CD4-positive, alpha-beta T cell treated with Interferon alpha-2 for 1 hour (primary cell): Measurements from ENCODE around the gene SURF1.
"Not testable (repeated sequence)": the region's sequence is repeated elsewhere in the genome, so short reads cannot be mapped to it uniquely, and the experiment has no call there.

Experiments used
- DNase-seq, 2 donors: peaks; one replicate each; pipeline ENCODE4 v3.0.0-alpha.2; 2020 to 2022

SURF1 gene

DNA sequence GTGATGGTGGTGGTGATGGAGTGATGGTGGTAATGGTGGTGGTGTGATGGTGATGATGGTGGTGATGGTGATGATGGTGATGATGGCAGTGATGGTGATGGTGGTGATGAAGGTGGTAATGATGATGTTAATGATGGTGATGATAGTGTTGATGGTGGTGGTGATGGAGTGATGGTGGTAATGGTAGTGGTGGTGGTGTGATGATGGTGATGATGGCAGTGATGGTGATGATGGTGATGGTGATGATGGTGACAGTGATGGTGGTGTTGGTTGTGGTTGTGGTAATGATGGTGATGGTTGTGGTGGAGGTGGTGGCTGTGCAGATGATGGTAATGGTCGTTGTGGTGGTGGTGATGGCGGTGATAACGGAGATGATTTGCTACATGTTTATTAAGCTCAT lies 27.2 kb upstream of the SURF1 start:
- no peak for DNase-seq

DNA sequence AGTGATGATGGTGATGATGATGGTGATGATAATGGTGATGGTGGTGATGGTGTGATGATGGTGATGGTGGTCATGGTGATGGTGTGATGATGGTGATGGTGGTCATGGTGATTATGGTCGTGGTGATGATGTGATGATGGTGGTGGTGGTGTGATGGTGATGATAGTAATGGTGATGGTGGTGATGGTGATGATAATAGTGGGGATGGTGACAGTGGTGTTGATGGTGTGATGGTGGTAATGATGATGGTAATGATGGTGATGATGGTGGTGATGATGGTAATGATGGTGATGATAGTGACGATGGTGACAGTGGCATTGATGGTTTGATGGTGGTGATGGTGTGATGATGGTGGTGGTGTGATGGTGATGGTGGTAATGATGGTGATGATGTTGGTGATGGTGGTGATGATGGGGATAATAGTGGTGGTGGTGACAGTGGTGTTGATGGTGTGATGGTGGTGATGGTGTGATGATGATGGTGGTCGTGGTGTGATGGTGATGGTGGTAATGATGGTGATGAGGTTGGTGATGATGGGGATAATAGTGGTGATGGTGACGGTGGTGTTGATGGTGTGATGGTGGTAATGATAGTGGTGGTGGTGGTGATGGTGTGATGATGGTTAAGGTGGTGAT lies 26.3 kb upstream of the SURF1 start:
- DNase-seq, result no peak

DNA sequence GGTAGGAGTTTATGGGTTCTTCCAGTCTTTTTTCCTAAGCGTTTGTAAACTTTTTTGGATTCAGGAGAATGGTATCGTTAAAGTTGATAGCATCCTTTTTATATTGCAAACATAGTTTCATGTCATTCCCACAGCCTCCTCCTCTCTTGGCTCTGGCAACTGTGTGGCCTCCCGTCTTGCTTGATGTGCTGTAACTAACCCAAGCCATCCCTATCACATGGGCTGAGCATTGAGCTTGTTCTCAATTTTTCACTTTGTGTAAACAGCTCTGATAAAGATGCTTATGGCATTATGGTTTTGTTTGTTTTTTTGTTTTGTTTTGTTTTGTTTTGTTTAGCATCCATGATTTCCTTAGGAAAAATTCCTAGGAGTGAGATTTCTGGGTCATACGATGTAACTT lies 24.4 kb upstream of the SURF1 start:
- no peak for DNase-seq

DNA sequence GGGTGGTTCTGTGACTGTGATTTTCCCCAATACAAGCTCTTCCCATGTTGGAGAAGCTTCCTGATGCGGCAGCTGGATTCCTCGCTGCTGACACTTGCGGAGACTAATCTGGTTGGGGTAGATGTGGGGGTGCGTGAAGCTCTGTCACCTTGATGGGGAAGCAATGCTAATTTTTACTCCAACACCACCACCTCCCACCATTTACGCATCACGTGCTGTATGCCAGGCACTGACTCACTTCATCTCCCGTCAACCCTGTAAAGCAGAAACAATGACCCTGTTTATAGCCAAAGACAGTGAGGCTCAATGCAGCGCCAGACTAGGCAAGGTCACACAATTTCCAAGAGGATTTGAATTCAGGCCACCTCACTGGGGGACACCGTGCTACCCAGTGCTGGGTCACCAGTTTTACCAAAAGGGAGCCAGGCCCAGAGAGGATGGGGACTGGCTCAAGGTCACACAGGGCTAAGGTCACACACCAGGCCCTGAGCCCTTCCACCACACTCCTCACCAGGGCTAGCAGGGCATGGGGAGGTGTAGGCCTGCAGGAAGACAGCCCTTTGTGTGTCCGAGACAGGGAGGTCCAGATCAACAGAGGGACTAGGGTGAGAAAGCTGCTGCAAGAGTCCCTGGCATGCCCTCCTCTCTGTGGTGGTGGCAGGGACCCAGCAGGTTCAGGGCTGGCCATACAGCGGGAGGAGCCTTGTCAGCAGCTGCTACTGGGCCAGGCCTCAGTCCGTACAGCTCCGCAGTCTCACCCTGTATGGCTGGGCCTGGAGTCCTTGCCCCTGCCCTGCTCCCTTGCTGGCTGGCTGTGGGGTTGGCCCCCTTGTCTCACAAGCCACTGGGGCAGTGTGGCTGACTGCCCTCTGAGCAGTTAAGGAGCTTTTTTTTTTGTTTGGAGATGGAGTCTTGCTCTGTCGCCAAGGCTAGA lies 23.1 kb upstream of the SURF1 start:
- DNase-seq, result no peak

DNA sequence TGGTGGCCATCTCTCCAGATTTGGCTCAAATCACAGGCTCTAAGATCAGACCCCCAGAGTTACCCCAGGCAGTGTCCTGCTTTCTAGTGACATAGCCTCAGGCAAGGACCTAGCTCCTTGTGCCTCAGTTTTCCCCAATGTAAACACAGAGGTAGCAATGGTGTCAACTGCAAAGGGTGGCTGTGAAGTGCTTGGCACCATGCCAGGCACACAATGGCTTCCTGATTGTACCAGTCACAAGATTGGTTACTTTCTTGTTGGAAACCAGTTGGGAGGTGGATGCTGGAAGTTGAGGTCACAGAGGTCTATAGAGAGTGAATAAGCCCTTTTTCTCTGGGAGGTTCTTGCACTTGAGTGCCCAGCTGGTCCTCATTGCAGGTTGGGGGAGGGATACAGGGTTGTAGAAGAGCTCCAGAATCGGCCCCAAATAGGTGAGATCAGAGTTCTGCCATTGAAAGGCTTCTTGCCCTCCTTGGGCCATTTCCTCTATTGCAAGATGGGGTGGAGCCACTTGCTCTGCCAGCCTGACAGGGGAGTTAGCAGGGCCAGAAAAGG lies 22.2 kb upstream of the SURF1 start:
- DNase-seq, result no peak

DNA sequence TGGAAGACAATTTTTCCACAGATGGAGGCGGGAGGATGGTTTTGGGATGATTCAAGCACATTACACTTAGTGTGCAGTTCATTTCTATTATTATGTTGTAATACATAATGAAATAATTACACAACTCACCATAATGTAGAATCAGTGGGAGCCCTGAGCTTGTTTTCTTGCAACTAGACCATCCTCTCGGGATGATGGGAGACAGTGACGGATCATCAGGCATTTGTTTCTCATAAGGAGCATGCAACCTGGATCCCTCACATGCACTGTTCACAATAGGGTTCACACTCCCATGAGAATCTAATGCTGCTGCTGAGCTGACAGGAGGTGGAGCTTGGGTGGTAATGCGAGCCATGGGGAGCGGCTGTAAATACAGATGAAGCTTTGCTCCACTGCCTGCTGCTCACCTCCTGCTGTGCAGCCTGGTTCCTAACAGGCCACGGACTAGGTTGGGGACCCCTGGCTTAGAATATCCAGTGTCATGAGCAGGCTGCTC lies 21.5 kb upstream of the SURF1 start:
- no peak for DNase-seq

DNA sequence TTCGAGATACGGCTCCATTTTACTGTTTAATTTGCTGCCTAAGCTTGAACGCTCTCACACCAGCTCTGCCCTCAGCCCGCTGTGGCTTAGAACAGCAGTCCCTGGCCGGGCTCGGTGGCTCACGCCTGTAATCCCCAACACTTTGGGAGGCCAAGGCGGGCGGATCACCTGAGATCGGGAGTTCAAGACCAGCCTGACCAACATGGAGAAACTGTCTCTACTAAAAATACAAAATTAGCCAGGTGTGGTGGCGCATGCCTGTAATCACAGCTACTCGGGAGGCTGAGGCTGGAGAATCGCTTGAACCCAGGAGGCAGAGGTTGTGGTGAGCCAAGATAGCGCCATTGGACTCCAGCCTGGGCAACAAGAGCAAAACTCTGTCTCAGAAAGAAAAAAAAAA lies 21.0 kb upstream of the SURF1 start:
- not testable (repeated sequence) for DNase-seq

DNA sequence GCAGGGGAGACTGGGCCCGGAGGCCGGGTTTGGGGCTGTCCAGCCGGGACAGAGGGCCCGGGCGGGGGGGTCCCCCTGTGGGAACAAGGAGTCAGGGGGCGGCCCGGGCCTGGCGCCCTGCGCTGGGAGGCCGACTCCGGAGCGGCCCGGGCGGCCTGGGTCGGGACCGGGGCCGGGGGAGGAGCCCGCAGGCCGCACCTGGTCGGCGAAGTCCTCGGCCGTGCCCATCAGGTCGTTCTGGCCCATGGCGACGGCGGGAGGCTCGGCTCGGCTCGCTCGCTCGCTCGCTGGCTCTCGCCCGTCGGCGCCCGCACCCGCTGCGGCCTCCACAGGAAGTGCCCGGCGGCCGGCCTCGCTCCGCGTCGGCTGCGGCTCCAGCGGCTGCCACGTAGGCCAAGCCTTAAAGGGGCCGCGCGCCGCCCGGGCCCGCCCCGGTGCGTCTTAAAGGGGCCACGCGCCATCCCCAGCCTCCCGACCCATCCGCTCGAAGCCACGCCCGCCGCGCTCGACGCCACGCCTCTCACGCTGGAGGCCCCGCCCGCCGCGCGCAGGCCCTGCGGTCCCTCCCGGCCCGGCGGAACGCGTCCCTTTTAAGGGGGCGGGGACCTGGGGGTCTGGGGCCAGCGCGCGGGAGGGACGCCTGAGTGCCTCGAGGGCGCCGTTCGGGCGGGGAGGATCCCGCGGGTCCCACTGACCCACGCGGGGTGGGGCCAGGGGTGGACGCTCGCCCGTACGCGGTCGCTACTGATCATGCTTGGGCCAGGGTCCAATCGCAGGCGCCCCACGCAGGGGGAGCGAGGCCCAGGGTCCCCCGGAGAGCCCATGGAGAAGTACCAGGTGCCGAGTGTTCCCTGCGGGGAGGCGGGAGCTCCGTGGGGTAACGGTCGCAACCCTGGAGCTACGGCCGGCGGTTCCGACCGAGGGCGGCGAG lies 19.7 kb upstream of the SURF1 start, which contains the start of the genes STKLD1 and SURF4:
Gene STKLD1 (plus strand): TSS at position 643 of the 931 bp plus-strand sequence. CDS start 108 bp downstream, at position 751.
Gene SURF4 (minus strand): TSS at position 337 of the 931 bp plus-strand sequence. CDS start 91 bp downstream, at position 246.
- peak; percentile 93 to 96 for DNase-seq

DNA sequence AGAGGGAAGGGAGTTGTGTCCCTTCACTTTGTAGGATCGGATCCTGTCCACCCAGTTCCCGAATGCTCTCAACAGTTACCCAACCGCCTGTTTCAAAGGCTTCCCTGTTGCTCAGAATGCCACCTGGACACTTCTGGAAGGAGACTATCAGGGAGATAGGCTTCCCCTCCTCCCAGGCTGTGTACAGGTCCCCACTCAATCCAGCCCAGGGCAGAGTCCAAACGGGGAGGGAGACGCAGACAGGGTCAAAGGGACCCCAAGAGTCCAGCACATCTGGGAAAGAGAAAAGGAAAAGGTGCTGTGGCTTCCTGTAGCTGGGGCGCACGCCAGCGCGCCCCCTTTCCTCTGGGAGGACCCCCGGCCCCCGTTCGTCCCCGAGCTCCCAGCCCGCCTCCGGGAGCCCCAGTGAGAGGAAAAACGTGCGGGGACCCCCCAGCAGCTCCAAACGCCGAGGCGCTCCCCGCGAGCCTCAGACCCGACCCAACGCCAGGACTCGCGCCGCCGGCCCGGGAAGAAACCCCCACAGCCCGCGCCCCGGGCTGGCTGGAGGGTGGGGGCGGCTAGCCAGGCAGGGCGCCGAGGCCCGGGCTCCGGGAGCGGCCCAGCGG lies 18.9 kb upstream of the SURF1 start:
- peak in 1 of 2 donors; percentile 26 for DNase-seq

DNA sequence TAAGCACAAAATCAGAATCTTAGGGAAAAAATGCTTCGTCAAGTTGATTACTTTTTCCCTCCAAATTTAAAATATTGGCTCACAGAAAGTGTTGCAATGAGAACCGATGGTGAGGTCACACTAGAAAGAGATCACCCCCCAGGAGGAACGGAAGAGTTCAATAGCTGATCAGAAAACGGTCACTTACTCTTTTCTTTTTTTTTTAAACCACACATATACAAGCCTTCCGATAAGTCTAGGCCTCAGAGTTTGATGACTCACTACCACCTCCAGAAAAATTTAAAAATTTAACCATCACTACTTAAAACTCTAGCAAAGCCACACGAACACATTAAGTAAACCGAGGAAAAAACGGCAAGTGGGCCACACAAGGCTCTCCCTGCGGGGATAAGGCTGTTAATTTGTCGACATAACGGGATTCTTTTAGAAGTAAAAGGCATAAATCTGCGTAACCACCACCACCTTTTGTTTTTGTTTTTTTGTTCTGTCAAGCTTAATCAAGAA lies 18.4 kb upstream of the SURF1 start:
- peak; percentile 45 to 71 for DNase-seq

DNA sequence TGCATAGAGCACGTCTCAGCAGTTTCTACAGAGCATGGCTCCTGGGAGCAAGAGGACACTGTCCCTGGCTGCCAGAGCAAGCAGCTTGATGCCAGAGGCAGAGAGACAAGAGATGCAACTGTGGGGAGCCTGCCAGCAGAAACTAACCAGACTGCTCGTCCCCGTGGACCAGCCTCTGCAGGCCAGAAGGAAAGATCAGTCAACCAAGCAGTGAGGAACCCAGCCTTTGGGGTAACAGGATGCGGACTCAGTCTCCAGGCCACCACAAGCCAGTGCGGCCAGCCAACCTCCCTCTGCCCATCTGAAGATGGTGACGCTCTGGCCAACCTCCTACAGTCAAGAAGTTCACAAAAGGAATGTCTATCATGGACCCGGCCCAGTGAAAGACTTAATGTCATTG lies 15.9 kb upstream of the SURF1 start:
- no peak for DNase-seq

DNA sequence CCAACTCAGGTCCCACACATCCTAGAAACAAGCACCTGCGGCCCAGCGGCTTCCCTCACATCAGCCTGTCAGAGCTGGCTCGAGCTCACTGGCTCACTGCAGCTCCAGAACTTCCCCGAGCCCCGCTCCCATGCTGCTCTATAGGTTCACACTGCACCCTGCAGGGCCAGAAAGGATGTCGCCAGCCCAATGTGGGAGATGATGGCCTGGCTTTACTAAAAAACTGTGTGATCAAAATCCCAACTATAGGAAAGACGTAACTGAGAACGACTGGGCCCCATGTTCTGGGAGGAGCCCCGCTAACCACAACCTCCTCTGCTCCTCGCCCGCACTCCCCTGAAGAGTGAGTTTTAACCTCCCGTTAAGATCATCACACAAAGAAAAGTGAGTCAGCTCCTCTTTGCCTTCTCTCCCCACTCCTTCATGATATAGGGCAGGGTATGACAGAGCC lies 15.0 kb upstream of the SURF1 start:
- DNase-seq, result peak; percentile 48 to 76

DNA sequence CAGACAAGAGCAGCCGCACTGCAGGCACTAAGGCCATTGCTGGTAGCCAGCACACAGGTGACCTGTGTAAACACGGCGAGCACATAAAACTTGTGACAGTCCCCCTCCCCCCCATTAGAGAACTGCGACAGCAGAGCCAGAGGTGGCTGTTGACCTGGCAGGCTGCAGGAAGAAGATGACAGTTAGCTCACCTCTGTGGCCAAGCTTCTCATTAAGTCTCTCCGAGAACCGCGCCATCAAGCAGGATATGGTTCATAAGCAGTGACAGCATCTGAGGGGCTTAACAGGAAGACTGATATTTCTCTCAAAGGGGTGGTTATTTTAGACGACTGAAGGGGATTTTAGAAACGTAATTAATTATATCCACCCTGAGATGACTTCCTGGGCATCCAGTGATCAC lies 14.4 kb upstream of the SURF1 start:
- peak; percentile 49 to 75 for DNase-seq

DNA sequence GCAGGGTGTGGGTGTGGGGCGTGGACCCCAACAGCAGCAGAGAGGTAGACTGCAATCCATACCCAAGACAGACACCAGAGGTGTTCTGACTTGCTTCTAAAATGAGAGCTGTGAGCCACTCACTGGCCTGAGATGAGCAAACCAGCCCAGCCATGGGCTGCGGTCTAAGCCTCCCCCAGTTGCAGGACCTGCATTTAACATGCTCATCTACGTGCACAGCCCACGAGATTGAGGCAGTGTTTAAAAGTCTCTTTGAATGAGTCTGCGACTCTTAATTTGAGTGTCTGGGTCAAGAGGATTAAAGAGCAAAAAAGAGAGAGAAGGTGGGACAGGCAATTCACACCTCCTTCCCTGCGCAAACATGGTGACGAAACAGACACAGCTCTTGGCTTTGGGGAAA lies 13.6 kb upstream of the SURF1 start:
- no peak for DNase-seq

DNA sequence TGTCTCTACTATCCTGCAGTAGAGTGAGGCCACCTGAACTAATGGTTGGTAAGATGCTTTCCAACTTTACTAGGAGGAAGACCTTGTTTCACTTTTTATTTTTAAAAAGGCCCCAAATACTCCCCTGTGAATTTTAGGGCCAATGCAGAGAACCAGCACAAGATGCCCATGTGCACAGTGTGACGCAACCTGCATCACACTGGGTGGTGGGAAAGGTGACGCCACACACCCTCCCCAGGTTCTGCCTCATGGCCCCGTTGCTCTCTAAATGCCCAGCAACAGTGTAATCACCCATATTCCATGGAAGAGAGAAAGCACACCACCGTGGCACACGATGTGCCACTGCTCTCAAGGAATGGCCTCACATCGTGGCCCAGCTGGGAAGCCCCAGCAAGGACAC lies 13.1 kb upstream of the SURF1 start:
- DNase-seq, result no peak

DNA sequence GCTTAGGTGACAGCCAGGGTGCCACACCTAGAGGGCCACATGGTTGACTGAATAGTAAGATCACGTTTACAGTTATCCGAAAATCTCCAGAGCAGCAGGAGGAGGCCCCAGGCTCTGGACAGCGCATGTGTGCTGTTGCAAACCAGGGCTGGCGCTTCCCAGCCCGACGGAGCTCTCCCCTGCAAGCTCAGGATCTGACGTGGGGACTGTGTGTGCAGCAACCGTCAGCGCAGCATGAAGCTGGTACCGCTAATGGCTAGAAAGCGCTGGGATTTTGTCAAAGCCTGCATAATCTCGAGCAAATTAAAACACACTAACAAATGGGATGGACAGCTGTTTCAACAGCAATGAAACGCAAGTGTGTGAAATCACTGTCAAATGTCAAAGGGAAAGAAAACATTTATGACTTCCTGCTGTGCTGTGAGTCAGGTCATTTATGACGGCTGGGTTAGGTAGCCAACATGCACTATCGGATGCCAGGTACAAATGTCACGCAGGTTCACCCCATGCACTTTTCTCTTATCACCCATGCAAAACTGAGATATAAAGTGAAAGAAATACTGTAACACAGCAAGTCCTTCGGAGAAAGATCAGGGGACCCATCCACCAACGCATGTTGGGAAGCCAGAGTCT lies 12.1 kb upstream of the SURF1 start:
- DNase-seq, result no peak

DNA sequence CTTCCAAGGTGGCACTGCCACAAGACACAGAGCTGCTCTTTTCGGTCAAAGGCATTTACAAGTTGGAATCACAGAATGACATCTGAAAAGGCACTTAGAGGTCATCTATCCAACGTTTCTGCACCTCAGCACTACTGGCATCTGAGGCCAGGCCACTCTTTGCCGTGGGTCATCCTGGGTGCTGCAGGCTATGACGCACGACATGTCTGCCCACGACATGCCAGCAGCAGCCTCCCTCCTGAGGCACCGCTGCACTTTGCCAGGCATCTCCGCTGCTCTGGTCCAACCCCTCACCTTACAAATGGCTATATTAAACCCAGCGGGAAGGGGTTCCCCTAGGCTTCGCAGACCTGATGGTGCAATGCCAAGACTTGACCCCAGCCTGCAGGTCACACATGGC lies 11.5 kb upstream of the SURF1 start:
- no peak for DNase-seq

DNA sequence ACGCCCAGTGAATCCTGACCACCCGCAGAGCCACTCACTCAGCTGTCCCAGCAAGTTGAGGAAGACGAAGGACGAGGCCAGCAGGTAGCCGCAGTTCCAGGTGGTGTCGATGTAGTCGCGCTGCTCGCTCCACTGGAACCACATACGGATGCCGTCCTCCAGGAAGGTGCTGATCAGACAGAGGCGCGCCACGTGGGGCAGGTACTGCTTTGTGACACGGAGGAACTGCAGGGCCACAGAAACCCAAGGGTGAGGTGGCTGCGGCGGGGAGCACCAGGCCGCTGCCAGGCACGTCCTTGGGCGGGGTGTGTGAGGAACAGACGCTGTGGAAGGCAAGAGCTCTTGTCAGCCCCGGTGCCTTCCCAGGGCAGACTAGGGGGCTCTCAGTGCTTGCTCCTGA lies 10.9 kb upstream of the SURF1 start:
- DNase-seq, result no peak

DNA sequence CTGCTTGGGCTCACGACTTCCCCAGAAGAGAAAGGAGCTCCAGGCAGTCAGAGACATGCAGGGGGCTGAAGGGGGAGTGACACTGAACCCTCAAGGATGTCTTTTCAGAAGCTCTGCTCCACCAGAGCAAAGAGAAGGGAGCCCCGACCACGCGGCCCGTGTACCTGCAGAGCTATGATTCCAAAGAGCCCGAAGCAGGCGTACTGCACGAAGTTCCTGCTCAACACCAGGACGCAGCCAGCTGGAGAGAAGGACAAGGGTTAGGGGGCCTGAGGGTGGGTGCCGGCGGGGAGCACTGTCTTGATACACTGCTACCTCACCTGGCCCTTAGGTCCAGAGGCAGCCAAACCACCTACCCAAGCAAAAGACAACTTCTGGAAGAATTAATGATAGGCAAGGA lies 10.1 kb upstream of the SURF1 start:
- DNase-seq, result no peak

DNA sequence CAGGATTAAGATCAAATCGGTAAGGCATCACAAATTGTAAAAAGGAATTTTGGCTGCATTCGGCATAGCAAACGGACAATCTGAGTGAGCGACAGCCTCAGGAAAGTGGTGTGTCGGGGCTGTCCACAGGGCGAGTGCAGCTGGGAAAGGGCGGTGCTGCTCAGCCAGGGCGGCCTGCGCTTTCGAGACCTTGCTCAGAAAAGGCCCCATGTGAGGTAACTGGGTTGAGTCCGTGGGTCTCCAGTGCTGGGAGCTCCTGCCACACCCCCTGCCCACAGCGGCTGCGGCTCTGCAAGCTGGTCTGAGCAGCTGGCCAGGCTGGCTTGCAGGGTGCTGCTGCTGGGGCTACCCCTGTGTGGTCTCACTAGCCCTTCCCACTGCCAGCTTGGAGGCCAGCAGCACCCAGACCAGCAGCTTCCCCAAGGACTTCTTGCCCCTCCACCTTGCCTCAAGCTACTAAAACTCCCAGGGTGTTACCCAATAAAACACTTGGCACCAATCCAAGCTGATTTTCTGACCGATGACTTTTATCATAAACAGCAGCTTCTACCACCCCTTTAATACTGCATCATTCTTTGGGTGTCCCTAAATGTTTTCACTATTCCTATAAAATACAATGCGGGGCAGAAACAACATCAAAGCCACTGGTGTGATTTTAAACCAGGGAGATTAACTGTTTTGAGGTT lies 6.2 kb upstream of the SURF1 start:
- DNase-seq, result no peak
